NCI-H345 treated with DMSO at 0.1 percent for 48 hours (cell line): ENCODE results near the gene AKR1C1.
A peak's percentile ranks its signal among the peaks of the same experiment; 100 is the strongest.
"Not testable (repeated sequence)": the region's sequence is repeated elsewhere in the genome, so short reads cannot be mapped to it uniquely, and the experiment has no call there.

ENCODE experiments used
- DNase-seq: peaks from one replicate; lab custom pipeline; 2025; ENCODE audit not compliant: unreplicated experiment; lab: John Stamatoyannopoulos, UW

Gene AKR1C1

DNA sequence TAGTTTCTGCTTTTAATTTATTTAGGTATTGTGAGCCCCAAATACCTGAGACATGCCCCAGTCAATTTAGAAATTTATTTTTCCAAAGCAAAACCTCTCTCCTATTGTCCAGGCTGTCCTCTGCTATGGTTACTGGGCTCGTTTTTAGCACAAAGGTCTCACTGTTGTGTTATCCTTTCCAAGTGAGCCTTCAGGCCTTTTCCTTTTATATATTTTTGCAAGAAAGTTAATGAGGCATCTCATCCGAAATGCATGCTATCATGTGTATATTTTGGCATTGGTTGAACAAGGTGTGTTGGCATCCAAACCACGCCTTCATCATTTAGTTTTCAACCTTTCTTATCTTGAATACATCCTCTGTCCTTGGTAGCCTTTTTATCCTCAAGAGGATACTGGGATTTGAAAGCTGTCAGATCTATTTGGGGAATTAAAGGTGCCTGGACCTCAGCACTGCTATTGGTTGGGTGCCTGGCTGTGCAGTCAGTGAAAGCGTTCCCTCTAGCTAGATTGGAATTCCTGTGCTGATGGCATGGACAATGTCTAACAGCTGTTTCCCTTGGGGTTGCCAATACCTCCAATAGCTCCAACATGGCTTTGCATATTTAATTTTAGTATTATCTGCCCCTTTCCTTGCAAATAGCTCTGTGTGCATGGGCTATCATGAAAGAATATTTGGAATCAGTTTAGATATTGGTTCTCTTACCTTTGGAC is 51.1 kb downstream of the AKR1C1 start:
- not testable (repeated sequence) for DNase-seq

GRCh38 chr10:5014936-5015335 is 51.7 kb downstream of the AKR1C1 start:
- no peak for DNase-seq

DNA sequence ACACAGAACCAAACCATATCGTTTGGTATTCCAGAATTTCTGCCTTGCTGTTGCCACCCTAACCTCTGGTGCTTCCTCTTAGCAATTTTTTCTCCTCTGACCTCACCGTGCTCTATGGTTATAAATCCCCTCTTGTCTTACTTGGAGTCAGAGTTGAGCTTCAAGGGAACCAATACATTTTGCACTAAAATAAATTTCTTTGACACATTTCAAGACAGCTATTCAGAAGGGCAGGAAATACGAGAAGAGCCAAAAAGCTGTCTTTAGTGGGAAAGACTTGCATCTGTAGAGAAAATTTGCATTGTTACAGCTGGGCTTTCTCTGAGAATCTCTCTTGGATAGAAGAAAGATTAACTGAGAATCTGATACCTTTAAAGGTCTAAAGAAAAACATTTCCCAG is 54.9 kb downstream of the AKR1C1 start:
- DNase-seq, result no peak

- not testable (repeated sequence) for DNase-seq
These were observed 55.6 kb downstream of the AKR1C1 start for GRCh38 chr10:5018671-5019277.

- peak; percentile 44 for DNase-seq
These were observed 56.8 kb downstream of the AKR1C1 start for GRCh38 chr10:5019770-5020612.

- DNase-seq, result not testable (repeated sequence)
These were observed 58.5 kb downstream of the AKR1C1 start for GRCh38 chr10:5021624-5022290.

GRCh38 chr10:5023177-5023805 is 60.1 kb downstream of the AKR1C1 start:
- DNase-seq, result no peak

DNA sequence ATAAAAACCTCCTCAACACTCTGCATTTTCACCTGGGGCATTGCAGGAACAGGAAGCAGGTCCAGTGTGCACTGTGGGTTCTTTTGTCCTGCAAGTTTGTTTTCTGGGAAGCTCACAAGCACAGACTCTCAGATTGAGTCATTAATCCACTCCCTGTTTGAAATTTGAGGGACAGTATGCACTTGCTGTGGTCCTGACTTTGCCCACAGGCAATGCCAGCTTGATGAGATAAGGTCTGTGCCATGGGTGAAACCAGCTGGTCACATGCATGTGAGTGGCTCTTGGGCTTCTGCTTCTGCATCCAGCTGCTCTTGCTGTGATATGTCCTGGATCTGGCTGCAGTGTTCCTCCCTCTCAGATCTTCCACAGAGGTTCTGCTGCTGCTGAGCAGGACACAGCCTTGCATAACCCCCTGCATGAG is 62.3 kb downstream of the AKR1C1 start:
- not testable (repeated sequence) for DNase-seq

DNA sequence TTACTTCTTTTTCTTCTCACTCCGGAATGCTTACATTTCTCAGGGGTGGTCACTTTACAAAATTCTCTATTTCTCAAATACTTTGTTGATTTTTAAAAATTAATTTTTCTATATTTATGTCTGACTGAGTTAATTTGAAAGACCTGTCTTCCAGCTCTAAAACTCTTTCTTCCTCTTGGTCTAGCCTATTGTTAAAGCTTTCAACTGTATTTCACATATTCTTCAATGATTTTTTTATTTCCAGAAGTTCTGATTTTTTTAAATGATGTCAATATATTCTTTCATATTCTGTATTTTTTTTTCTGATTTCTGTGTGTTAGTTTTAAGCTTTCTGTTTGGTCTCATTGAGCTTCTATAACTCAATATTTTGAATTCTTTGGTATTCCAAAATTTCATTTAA is 67.8 kb downstream of the AKR1C1 start:
- no peak for DNase-seq

GRCh38 chr10:5031588-5031987 is 68.4 kb downstream of the AKR1C1 start:
- DNase-seq, result not testable (repeated sequence)

DNA sequence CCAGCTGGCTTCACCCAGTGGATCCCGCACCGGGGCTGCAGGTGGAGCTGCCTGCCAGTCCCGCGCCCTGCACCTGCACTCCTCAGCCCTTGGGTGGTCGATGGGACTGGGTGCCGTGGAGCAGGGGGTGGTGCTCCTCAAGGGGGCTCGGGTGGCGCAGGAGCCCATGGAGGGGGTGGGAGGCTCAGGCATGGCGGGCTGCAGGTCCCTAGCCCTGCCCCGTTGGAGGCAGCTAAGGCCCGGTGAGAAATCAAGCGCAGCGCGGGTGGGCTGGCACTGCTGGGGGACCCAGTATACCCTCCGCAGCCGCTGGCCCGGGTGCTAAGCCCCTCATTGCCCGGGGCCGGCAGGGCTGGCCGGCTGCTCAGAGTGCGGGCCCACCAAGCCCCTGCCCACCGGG is 69.2 kb downstream of the AKR1C1 start:
- DNase-seq, result not testable (repeated sequence)
